H9 (cell line): ENCODE results near the gene CASD1. TPM values are rescaled to one million over a fixed set of nuclear protein-coding genes. Genes with fewer than 3 reads are reported as not detected.

Experiments
- DNase-seq: peaks from one replicate; pipeline ENCODE4 v3.0.0-alpha.2; 2017
- H2AFZ ChIP-seq: one replicate; pipeline ENCODE4 v1.6.1; 2013; ENCODE audit warnings: mild to moderate bottlenecking, low read length, control low read depth, moderate library complexity
- H2AK5ac ChIP-seq: 2 replicates; pipeline ENCODE4 v1.6.1; 2013; ENCODE audit warnings: low read length, control low read depth, mixed read lengths; ENCODE audit not compliant: insufficient read length
- H2BK120ac ChIP-seq: one replicate; pipeline ENCODE4 v1.6.1; 2013; ENCODE audit warnings: low read depth, mild to moderate bottlenecking, low read length, control low read depth, inconsistent platforms; ENCODE audit not compliant: poor library complexity, severe bottlenecking
- H2BK12ac ChIP-seq: 2 replicates; pipeline ENCODE4 v1.6.1; 2013; ENCODE audit warnings: low read length, control low read depth, mixed read lengths, low read depth; ENCODE audit not compliant: insufficient read length
- H2BK15ac ChIP-seq: 2 replicates; pipeline ENCODE4 v1.6.1; 2013; ENCODE audit warnings: low read depth, low read length, control low read depth
- H2BK20ac ChIP-seq: one replicate; pipeline ENCODE4 v1.6.1; 2013; ENCODE audit warnings: low read depth, mild to moderate bottlenecking, low read length, control low read depth, inconsistent platforms; ENCODE audit not compliant: poor library complexity, severe bottlenecking
- H2BK5ac ChIP-seq: 2 replicates; pipeline ENCODE4 v1.6.1; 2013; ENCODE audit warnings: low read length, control low read depth, mixed read lengths; ENCODE audit not compliant: insufficient read length
- H3K14ac ChIP-seq: 2 replicates; pipeline ENCODE4 v1.6.1; 2013; ENCODE audit warnings: low read length, control low read depth; ENCODE audit not compliant: insufficient read depth
- H3K18ac ChIP-seq: 2 replicates; pipeline ENCODE4 v1.6.1; 2013; ENCODE audit warnings: low read depth, mild to moderate bottlenecking, mixed read lengths, low read length, control low read depth; ENCODE audit not compliant: insufficient read length
- H3K23ac ChIP-seq: 2 replicates; pipeline ENCODE4 v1.6.1; 2013; ENCODE audit warnings: low read length, control low read depth, mixed read lengths, low read depth; ENCODE audit not compliant: insufficient read length
- H3K23me2 ChIP-seq: 2 replicates; pipeline ENCODE4 v1.6.1; 2013; ENCODE audit warnings: low read depth, mild to moderate bottlenecking, mixed read lengths, low read length, control low read depth; ENCODE audit not compliant: insufficient read length, poor library complexity, severe bottlenecking
- H3K27ac ChIP-seq: 2 replicates; pipeline ENCODE4 v1.5.1; 2013; ENCODE audit warnings: low read length, control low read depth, mixed read lengths, low read depth; ENCODE audit not compliant: insufficient read length
- H3K27me3 ChIP-seq: 2 replicates; pipeline ENCODE4 v1.6.1; 2013; ENCODE audit warnings: low read length, control low read depth, inconsistent platforms; ENCODE audit not compliant: insufficient read depth
- H3K4ac ChIP-seq: 2 replicates; pipeline ENCODE4 v1.6.1; 2013; ENCODE audit warnings: low read depth, mild to moderate bottlenecking, control low read depth, inconsistent platforms, low read length, moderate library complexity
- H3K4me1 ChIP-seq: 2 replicates; pipeline ENCODE4 v1.6.1; 2013; ENCODE audit warnings: low read length, control low read depth, inconsistent platforms; ENCODE audit not compliant: insufficient read depth
- H3K4me2 ChIP-seq: 2 replicates; pipeline ENCODE4 v1.6.1; 2013; ENCODE audit warnings: low read length, control low read depth, mixed read lengths; ENCODE audit not compliant: insufficient read length, insufficient read depth
- H3K56ac ChIP-seq: 2 replicates; pipeline ENCODE4 v1.6.1; 2013; ENCODE audit warnings: low read depth, mild to moderate bottlenecking, mixed read lengths, low read length, control low read depth; ENCODE audit not compliant: insufficient read length
- H3K79me1 ChIP-seq: 2 replicates; pipeline ENCODE4 v1.6.1; 2013; ENCODE audit warnings: low read depth, mild to moderate bottlenecking, moderate library complexity, low read length, control low read depth, inconsistent platforms; ENCODE audit not compliant: insufficient read depth, poor library complexity, severe bottlenecking
- H3K79me2 ChIP-seq: 2 replicates; pipeline ENCODE4 v1.6.1; 2013; ENCODE audit warnings: low read length, control low read depth, inconsistent platforms; ENCODE audit not compliant: insufficient read depth
- H3K9ac ChIP-seq: 2 replicates; pipeline ENCODE4 v1.6.1; 2013; ENCODE audit warnings: low read length, control low read depth, mixed read lengths; ENCODE audit not compliant: insufficient read length; ENCODE audit errors: extremely low read depth
- H3K9me3 ChIP-seq: one replicate; pipeline ENCODE4 v1.6.1; 2013; ENCODE audit warnings: low read depth, low read length, inconsistent platforms; ENCODE audit not compliant: control insufficient read depth
- H3T11ph ChIP-seq: one replicate; pipeline ENCODE4 v1.6.1; 2013; ENCODE audit warnings: mild to moderate bottlenecking, low read length, control low read depth, inconsistent platforms
- H4K20me1 ChIP-seq: one replicate; pipeline ENCODE4 v1.6.1; 2013; ENCODE audit not compliant: control insufficient read depth, insufficient read length, insufficient read depth
- H4K5ac ChIP-seq: 2 replicates; pipeline ENCODE4 v1.6.1; 2013; ENCODE audit warnings: low read depth, mild to moderate bottlenecking, mixed read lengths, low read length, control low read depth; ENCODE audit not compliant: insufficient read length
- H4K8ac ChIP-seq: replicated peaks from 2 replicates; pipeline ENCODE4 v1.6.1; 2013; ENCODE audit warnings: low read length, control low read depth, mixed read lengths, low read depth; ENCODE audit not compliant: insufficient read length
- H4K91ac ChIP-seq: 2 replicates; pipeline ENCODE4 v1.6.1; 2013; ENCODE audit warnings: low read depth, mild to moderate bottlenecking, moderate library complexity, mixed read lengths, low read length, control low read depth; ENCODE audit not compliant: insufficient read length
- H3K27ac Mint-ChIP-seq, 3 experiments: 2 replicates in 2 of 3; 3 replicates in 1 of 3; pipeline ENCODE4 v1.8.0; 2020 to 2021; ENCODE audit warnings: mixed read lengths in 3 of 3, mild to moderate bottlenecking in 1 of 3, moderate library complexity in 1 of 3
- H3K27me3 Mint-ChIP-seq: 2 replicates; pipeline ENCODE4 v1.8.0; 2021; ENCODE audit warnings: low read depth, mild to moderate bottlenecking, moderate library complexity, mixed read lengths
- H3K36me3 Mint-ChIP-seq, 3 experiments: 2 replicates in 2 of 3; 3 replicates in 1 of 3; pipeline ENCODE4 v1.8.0; 2020 to 2021; ENCODE audit warnings: low read depth in 3 of 3, mixed read lengths in 3 of 3; ENCODE audit not compliant: insufficient read depth in 1 of 3
- H3K4me1 Mint-ChIP-seq, 2 experiments: 2 replicates each; pipeline ENCODE4 v1.8.0; 2020; ENCODE audit warnings: mixed read lengths in 2 of 2
- H3K4me3 Mint-ChIP-seq, 2 experiments: 2 replicates in 1 of 2; 3 replicates in 1 of 2; pipeline ENCODE4 v1.8.0; 2020 to 2021; ENCODE audit warnings: mild to moderate bottlenecking in 2 of 2, mixed read lengths in 2 of 2, moderate library complexity in 1 of 2
- H3K9me3 Mint-ChIP-seq, 2 experiments: 2 replicates in 1 of 2; 3 replicates in 1 of 2; pipeline ENCODE4 v1.8.0; 2020; ENCODE audit warnings: mild to moderate bottlenecking in 2 of 2, mixed read lengths in 2 of 2, moderate library complexity in 1 of 2
- WGBS: extraction: QIAGEN DNeasy Blood & Tissue Kit; methylation state at CpG from one replicate; pipeline ENCODE4 v1.1.7; 2013; ENCODE audit warnings: missing lambda C conversion rate, low lambda C conversion rate, mixed read lengths; ENCODE audit not compliant: insufficient read length; ENCODE audit errors: extremely low coverage; 5-methylcytosine and 5-hydroxymethylcytosine counted together
- total RNA-seq: library from RNA; stranded (reverse); gene quantifications from 2 replicates; pipeline ENCODE4 v1.2.1, GENCODE V29; 2021
- TF ChIP-seq, protein P1 (sequence below): fragments of 200-600 bp; sonication (generic); conservative IDR thresholded peaks from 3 replicates; pipeline ENCODE4 v1.8.0; 2021; ENCODE audit warnings: antibody characterized with exemption, mild to moderate bottlenecking

The CASD1 gene
- total RNA-seq, 1 experiment from 2014 or later: 21.6 TPM

GRCh38 chr7:94481279-94481678 lies 28.3 kb upstream of the CASD1 start:
- no peak overlapping the region for H3K4ac ChIP-seq
- no peak overlapping the region for H4K8ac ChIP-seq

More at GRCh38 chr7:94481279-94481678, 28.3 kb upstream of the CASD1 start:
- Histone ChIP-seq H3K27me3 (no peaks in the 10 kb centered on the region), H4K5ac (no peak overlapping the region), H4K91ac (no peak overlapping the region), H3K79me2 (no peaks in the 10 kb centered on the region), H3K9me3 (no peaks in the 10 kb centered on the region), H3K9ac (no peak overlapping the region), H3K79me1 (no peaks in the 10 kb centered on the region), H2BK5ac (no peak overlapping the region), H3K14ac (no peak overlapping the region), H3K4me2 (no peak overlapping the region), H2AFZ (no peak overlapping the region), H2BK120ac (no peak overlapping the region), H3K23me2 (no peaks in the 10 kb centered on the region), H3K4me1 (no peaks in the 10 kb centered on the region), H3K23ac (no peak overlapping the region), H2BK15ac (no peak overlapping the region), H3K56ac (no peak overlapping the region), H2BK20ac (no peak overlapping the region), H3K27ac (no peak overlapping the region), H3K18ac (no peak overlapping the region), H4K20me1 (no peaks in the 10 kb centered on the region), H2BK12ac (no peak overlapping the region), H2AK5ac (no peak overlapping the region), H3T11ph (no peak overlapping the region)
- TF ChIP-seq, protein P1, sequence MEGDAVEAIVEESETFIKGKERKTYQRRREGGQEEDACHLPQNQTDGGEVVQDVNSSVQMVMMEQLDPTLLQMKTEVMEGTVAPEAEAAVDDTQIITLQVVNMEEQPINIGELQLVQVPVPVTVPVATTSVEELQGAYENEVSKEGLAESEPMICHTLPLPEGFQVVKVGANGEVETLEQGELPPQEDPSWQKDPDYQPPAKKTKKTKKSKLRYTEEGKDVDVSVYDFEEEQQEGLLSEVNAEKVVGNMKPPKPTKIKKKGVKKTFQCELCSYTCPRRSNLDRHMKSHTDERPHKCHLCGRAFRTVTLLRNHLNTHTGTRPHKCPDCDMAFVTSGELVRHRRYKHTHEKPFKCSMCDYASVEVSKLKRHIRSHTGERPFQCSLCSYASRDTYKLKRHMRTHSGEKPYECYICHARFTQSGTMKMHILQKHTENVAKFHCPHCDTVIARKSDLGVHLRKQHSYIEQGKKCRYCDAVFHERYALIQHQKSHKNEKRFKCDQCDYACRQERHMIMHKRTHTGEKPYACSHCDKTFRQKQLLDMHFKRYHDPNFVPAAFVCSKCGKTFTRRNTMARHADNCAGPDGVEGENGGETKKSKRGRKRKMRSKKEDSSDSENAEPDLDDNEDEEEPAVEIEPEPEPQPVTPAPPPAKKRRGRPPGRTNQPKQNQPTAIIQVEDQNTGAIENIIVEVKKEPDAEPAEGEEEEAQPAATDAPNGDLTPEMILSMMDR: no peak
- no CpG with 5 or more reads among the region's 3 CpGs for WGBS
- H3K27me3 Mint-ChIP-seq: no peaks in the 10 kb centered on the region
- H3K36me3 Mint-ChIP-seq: no peaks in the 10 kb centered on the region
- no peaks in the 10 kb centered on the region for H3K9me3 Mint-ChIP-seq
- no peak overlapping the region for H3K4me3 Mint-ChIP-seq
- no peak for DNase-seq
- no peaks in the 10 kb centered on the region for H3K4me1 Mint-ChIP-seq
- no peak overlapping the region for H3K27ac Mint-ChIP-seq
